VCaP (cell line): Measurements from ENCODE around the gene PMP22.

ENCODE experiments used
- H3K27ac ChIP-seq: fragments of 450-650 bp; 2 replicates; pipeline ENCODE4 v1.5.1; 2017
- TF ChIP-seq, protein P1 (sequence below): fragments of 450-650 bp; conservative IDR thresholded peaks from 2 replicates; pipeline ENCODE4 v1.5.1; 2017; ENCODE audit warnings: mild to moderate bottlenecking, moderate library complexity

Gene PMP22

DNA sequence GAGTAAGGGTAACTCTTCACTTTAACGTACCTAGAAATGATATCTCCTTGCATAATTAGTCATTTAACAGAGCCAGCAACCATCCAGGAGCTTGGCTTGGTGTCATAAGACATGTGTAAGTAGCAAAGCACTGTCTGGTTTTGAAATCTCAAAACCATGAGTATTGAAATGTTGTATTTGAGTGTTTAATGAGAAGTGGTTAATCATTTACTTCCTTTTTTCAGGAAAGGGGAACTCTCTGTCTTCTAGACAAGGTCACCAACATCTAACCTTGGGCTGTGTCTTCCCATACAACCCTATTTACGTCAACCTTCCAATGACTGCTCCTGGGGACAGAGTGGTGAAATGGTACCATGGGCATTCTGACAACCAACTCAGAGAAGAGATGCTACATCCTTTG lies 27.1 kb downstream of the PMP22 start:
- TF ChIP-seq, protein P1, sequence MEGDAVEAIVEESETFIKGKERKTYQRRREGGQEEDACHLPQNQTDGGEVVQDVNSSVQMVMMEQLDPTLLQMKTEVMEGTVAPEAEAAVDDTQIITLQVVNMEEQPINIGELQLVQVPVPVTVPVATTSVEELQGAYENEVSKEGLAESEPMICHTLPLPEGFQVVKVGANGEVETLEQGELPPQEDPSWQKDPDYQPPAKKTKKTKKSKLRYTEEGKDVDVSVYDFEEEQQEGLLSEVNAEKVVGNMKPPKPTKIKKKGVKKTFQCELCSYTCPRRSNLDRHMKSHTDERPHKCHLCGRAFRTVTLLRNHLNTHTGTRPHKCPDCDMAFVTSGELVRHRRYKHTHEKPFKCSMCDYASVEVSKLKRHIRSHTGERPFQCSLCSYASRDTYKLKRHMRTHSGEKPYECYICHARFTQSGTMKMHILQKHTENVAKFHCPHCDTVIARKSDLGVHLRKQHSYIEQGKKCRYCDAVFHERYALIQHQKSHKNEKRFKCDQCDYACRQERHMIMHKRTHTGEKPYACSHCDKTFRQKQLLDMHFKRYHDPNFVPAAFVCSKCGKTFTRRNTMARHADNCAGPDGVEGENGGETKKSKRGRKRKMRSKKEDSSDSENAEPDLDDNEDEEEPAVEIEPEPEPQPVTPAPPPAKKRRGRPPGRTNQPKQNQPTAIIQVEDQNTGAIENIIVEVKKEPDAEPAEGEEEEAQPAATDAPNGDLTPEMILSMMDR, result no peak
- H3K27ac ChIP-seq, result no peak overlapping the region

GRCh38 chr17:15237106-15237425 lies 28.1 kb downstream of the PMP22 start:
- TF ChIP-seq, protein P1, result no peak
- H3K27ac ChIP-seq, result no peak overlapping the region

DNA sequence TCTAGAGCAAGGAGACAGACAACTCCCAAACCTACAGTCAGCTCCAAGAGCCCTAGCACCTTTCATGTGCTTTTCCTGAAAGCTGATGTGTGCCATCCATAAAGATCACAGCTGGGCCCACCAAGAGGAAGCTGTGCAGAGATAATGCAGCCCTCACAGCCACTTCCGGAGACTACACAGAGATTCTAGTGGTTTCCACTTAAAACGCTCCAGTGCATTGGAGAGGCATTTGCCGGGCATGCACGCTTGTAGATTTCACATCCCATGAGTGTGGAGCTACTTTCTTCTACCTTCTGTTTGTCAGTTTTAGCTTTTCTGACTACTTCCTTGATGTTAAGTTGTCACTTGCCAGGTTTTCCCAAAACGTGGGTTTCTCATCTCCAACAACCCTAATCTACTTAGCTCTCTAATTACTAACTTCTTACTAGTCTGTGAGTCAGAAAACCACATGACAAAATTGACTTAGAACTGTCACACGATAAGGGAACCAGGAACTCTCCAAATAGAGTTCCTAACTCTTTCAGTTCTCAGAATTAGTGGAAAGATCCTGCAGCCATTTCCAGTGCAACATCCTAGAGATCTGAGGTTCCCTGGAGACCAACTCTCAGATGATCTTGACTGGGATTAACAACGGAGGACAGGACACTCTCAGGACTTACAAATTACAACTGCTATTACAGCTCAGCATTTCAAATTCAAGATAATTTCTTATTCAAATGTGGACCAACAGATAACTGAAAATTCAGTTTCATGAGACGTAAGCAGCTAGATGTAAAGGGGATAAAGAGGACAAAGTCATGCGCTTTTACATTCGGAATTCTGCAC lies 28.6 kb downstream of the PMP22 start:
- H3K27ac ChIP-seq, result no peak overlapping the region
- TF ChIP-seq, protein P1, result no peak

- TF ChIP-seq, protein P1, result no peak
- H3K27ac ChIP-seq, result no peak overlapping the region
These were observed 31.2 kb downstream of the PMP22 start for GRCh38 chr17:15233971-15234370.

DNA sequence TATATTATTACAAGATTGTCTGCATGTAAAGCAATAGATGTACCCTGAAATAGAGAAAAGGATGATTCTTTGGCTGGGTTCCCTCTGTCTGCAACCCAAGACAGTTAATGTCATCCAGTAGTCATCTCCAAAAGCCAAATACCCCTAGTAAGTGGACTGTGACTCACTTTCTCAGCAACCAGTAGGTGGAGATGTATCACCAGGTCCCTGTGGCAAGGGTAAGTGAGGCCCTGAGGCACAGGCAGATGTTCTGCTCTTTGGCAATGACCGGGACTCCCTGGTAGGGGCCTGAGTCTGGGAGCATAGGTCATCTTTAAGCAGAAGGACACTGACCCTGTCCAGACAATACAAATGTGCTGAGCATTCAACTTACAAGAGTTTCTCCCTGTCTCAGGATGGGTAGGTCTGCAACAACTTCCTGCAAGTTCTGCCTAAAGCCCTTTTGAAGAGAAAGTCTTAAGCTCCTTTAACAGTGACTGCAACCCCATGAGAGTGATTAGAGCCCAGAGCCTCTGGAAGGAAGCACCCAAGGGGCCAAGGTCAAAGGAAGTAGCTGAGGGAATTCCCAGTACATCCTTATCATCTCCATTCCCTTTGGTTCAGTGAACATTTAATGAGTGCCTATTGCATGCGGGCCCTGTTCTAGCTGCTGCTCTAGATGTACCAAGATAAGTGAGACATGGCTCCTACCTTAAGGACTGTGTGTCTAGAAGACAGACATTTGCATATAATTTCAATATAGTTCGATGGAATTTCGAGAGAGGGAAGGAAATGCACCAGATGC lies 31.9 kb downstream of the PMP22 start:
- TF ChIP-seq, protein P1, result peak; percentile 40; the same call in 1 of the 2 replicates
- H3K27ac ChIP-seq, result no peak overlapping the region

GRCh38 chr17:15232517-15232915 lies 32.6 kb downstream of the PMP22 start:
- no peak overlapping the region for H3K27ac ChIP-seq
- TF ChIP-seq, protein P1, result no peak

DNA sequence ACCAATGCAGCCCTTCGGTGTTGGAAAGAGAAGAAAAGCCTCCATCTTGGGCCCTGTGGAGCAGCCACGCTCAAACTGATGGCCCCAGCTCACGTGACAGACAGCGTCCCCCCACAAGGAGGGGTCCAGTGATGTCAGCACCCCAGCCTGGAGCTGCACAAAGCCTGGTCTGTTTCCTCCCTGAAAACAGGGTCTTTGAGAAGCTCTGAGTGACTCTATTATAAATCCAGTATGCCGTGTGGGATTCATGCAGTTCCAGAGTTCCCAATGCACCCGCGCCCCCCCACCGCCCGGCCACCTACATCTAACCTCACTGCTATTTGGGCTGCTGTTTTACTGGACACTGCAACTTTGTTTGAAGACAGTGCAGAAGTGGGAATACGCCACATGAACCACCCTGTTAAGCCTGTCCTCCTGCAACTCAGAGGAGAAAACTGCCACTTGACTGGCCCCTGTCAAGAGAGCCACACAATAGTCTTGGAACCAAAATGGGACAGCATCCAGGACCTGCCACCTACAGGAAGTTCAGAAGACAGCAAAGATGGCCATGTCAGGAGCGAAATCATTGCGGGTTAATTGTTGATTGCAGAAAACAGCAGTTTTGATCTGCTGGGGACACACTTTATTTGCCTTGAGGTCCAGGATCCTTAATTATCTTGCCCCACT lies 33.1 kb downstream of the PMP22 start:
- TF ChIP-seq, protein P1, result no peak

More for the DNA sequence above, 33.1 kb downstream of the PMP22 start:
- no peak overlapping the region for H3K27ac ChIP-seq
